ENCODE data around the gene P3H1. TPM values are rescaled to one million over a fixed set of nuclear protein-coding genes. Genes with fewer than 3 reads are reported as not detected.

P3H1 gene
- total and polyA plus RNA-seq, 2 of the 13 experiments (the other 11 are each of a cell fraction or from before 2014, with no cell fraction given) = 64.6 to 120 TPM

DNA sequence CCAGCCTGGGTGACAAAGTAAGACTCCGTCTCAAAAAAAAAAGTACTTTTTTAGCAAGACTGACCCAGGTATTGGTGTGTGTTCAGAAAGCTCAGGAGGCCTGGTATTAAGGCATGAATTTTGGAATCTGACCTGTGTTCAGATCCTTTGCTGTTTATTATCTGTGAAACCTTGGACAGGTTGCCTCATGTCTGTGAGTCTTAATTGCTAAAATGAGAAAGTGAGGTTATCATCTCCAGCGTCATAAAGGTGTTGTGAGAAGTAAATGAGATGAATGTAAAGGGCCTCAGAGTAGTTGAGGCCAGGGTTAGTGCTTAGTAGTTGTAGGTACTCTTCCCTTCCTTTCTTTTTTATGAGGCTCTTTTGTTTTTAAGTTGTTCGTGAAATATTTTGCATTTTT is 3.0 kb upstream of the P3H1 start:
- WGBS (ENCODE audit: low lambda C conversion rate) = 97% methylated on average over 3 of the region's 3 CpGs
- in situ Hi-C loops (cut with HindIII; ENCODE audit: extremely low pct_ligation_motif_present, low pct_unique_long_range_greater_than_20kb) = no loop called here
- BruUV-seq (replicated peaks) = no TSS peak

More for the DNA sequence above, 3.0 kb upstream of the P3H1 start:
- no peak overlapping the region for H2AFZ ChIP-seq (ENCODE audit: low read length)
- no peak overlapping the region for H3K9ac ChIP-seq (ENCODE audit: insufficient read depth, low read depth, low read length)
- POLR2A ChIA-PET = no interaction called here
- TF ChIP-seq MYC (CRISPR knock-in tag; IDR thresholded peaks at IDR 0.05; ENCODE audit: borderline replicate concordance) = no peak
- TF ChIP-seq CEBPG (CRISPR knock-in tag; IDR thresholded peaks at IDR 0.05) = no peak
- TF ChIP-seq, protein P1, sequence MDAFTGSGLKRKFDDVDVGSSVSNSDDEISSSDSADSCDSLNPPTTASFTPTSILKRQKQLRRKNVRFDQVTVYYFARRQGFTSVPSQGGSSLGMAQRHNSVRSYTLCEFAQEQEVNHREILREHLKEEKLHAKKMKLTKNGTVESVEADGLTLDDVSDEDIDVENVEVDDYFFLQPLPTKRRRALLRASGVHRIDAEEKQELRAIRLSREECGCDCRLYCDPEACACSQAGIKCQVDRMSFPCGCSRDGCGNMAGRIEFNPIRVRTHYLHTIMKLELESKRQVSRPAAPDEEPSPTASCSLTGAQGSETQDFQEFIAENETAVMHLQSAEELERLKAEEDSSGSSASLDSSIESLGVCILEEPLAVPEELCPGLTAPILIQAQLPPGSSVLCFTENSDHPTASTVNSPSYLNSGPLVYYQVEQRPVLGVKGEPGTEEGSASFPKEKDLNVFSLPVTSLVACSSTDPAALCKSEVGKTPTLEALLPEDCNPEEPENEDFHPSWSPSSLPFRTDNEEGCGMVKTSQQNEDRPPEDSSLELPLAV (CRISPR knock-in tag; conservative IDR thresholded peaks at IDR 0.05; ENCODE audit: low read depth) = no peak
- TF ChIP-seq RFX5 (IDR thresholded peaks at IDR 0.05; ENCODE audit: low read depth, low read length) = no peak
- TF ChIP-seq ZBTB8A (CRISPR knock-in tag; IDR thresholded peaks at IDR 0.05; ENCODE audit: borderline replicate concordance, low read depth) = no peak
- TF ChIP-seq HDAC2 (CRISPR knock-in tag; IDR thresholded peaks at IDR 0.05) = no peak
- TF ChIP-seq, protein P2, sequence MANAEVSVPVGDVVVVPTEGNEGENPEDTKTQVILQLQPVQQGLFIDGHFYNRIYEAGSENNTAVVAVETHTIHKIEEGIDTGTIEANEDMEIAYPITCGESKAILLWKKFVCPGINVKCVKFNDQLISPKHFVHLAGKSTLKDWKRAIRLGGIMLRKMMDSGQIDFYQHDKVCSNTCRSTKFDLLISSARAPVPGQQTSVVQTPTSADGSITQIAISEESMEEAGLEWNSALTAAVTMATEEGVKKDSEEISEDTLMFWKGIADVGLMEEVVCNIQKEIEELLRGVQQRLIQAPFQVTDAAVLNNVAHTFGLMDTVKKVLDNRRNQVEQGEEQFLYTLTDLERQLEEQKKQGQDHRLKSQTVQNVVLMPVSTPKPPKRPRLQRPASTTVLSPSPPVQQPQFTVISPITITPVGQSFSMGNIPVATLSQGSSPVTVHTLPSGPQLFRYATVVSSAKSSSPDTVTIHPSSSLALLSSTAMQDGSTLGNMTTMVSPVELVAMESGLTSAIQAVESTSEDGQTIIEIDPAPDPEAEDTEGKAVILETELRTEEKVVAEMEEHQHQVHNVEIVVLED (CRISPR knock-in tag; IDR thresholded peaks at IDR 0.05; ENCODE audit: borderline replicate concordance) = no peak
- TF ChIP-seq, protein P3, sequence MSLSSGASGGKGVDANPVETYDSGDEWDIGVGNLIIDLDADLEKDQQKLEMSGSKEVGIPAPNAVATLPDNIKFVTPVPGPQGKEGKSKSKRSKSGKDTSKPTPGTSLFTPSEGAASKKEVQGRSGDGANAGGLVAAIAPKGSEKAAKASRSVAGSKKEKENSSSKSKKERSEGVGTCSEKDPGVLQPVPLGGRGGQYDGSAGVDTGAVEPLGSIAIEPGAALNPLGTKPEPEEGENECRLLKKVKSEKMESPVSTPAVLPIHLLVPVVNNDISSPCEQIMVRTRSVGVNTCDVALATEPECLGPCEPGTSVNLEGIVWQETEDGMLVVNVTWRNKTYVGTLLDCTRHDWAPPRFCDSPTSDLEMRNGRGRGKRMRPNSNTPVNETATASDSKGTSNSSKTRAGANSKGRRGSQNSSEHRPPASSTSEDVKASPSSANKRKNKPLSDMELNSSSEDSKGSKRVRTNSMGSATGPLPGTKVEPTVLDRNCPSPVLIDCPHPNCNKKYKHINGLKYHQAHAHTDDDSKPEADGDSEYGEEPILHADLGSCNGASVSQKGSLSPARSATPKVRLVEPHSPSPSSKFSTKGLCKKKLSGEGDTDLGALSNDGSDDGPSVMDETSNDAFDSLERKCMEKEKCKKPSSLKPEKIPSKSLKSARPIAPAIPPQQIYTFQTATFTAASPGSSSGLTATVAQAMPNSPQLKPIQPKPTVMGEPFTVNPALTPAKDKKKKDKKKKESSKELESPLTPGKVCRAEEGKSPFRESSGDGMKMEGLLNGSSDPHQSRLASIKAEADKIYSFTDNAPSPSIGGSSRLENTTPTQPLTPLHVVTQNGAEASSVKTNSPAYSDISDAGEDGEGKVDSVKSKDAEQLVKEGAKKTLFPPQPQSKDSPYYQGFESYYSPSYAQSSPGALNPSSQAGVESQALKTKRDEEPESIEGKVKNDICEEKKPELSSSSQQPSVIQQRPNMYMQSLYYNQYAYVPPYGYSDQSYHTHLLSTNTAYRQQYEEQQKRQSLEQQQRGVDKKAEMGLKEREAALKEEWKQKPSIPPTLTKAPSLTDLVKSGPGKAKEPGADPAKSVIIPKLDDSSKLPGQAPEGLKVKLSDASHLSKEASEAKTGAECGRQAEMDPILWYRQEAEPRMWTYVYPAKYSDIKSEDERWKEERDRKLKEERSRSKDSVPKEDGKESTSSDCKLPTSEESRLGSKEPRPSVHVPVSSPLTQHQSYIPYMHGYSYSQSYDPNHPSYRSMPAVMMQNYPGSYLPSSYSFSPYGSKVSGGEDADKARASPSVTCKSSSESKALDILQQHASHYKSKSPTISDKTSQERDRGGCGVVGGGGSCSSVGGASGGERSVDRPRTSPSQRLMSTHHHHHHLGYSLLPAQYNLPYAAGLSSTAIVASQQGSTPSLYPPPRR (CRISPR knock-in tag; IDR thresholded peaks at IDR 0.05; ENCODE audit: borderline replicate concordance) = no peak
- no peak for TF ChIP-seq PAWR (CRISPR knock-in tag; IDR thresholded peaks at IDR 0.05; ENCODE audit: borderline replicate concordance)
- H3K36me3 ChIP-seq (replicated peaks in 1 of 2; ENCODE audit: control insufficient read depth in 1 of 2, insufficient read depth in 2 of 2, low read length in 2 of 2) = peaks cover 5 to 22% of the 10 kb centered on the region in 2 experiments
- H3K4me1 ChIP-seq (ENCODE audit: insufficient read depth, low read length) = peaks cover 38% of the 10 kb centered on the region
- H4K20me1 ChIP-seq (ENCODE audit: insufficient read depth, low read length) = no peaks in the 10 kb centered on the region
- H3K27me3 ChIP-seq (ENCODE audit: control insufficient read depth in 1 of 2, insufficient read depth in 2 of 2, low read length in 2 of 2) = peaks cover 0 to 4% of the 10 kb centered on the region in 2 experiments; a peak in 1 of 5 replicates
- H3K4me2 ChIP-seq (ENCODE audit: low read depth, low read length) = no peak overlapping the region
- intact Hi-C loops (cut with micrococcal nuclease; ENCODE audit: unreplicated experiment) = loop anchor here (5.0 kb wide), 1 partner anchor 47 kb away; the partner anchor contains the start of genes ERMAP and SVBP
- no peaks in the 10 kb centered on the region for H3K9me3 ChIP-seq (ENCODE audit: low read length)
- FAIRE-seq (no peak), DNase-seq (ENCODE audit: low spot score) (no peak), ATAC-seq (no peak)
- peaks cover 66% of the 10 kb centered on the region for H3K79me2 ChIP-seq (ENCODE audit: insufficient read depth, low read length)
- H3K4me3 ChIP-seq (replicated peaks in 1 of 3; ENCODE audit: insufficient read depth in 1 of 3, low read depth in 2 of 3, low read length in 3 of 3) = no peak overlapping the region
- CTCF ChIA-PET (ENCODE audit: low intra/inter-chr PET ratio, low total read pairs) = no interaction called here
- no peak overlapping the region for H3K27ac ChIP-seq (ENCODE audit: extremely low read length, insufficient read depth, low read length)

Data from HepG2 (cell line).